H1 (cell line): ENCODE data around the gene RABGGTA. TPM values are rescaled to one million over a fixed set of nuclear protein-coding genes. Genes with fewer than 3 reads are reported as not detected.

Experiments
- BCL11A ChIP-seq, 2 experiments: IDR thresholded peaks; one replicate each; pipeline ENCODE4 v1.6.1; 2011; ENCODE audit warnings: low read depth in 2 of 2, low read length in 2 of 2, mild to moderate bottlenecking in 2 of 2
- GABPA ChIP-seq: IDR thresholded peaks from 2 replicates; pipeline ENCODE4 v1.6.1; 2011; ENCODE audit warnings: mild to moderate bottlenecking, low read length, moderate library complexity, borderline replicate concordance; ENCODE audit not compliant: insufficient read depth
- HDAC2 ChIP-seq, 2 experiments: fragments of 300-600 bp in 1 of 2; sonication (generic) in 1 of 2; IDR thresholded peaks; 2 replicates each; pipeline ENCODE4 v1.6.1; 2011 to 2012; ENCODE audit warnings: low read depth in 2 of 2, low read length in 2 of 2, mild to moderate bottlenecking in 2 of 2, moderate library complexity in 2 of 2, borderline replicate concordance in 1 of 2, inconsistent platforms in 1 of 2
- polyA plus RNA-seq, 7 experiments: library from polyadenylated mRNA; depleted of rRNA in 3 of 7; stranded (reverse) in 5 of 7; unstranded in 2 of 7; fragments of >200 nt in 5 of 7; fragments of 200-250 nt in 2 of 7; gene quantifications; 1 replicate in 5 of 7; 2 replicates in 1 of 7; 4 replicates in 1 of 7; pipeline versions ENCODE4 v1.2.1 to v1.2.3, GENCODE V29; 2011 to 2013; ENCODE audit warnings: missing spikeins in 2 of 7, mixed read lengths in 2 of 7
- total RNA-seq: library from RNA; stranded (reverse); fragmentation: NEBNext Ultra II Directional; extraction: Animal tissue kit (Norgen Biotek cat#: 25700); gene quantifications from 2 replicates; pipeline ENCODE4 v1.2.1, GENCODE V29; 2021

RABGGTA gene
- total and polyA plus RNA-seq, 2 of the 8 experiments (the other 6 are each of a cell fraction or from before 2014, with no cell fraction given) = 16.0 to 49.8 TPM

GRCh38 chr14:24253936-24254335 lies 17.5 kb downstream of the RABGGTA start (continued):
- no peak for TF ChIP-seq BCL11A (IDR thresholded peaks at IDR 0.05; ENCODE audit: low read depth in 2 of 2, low read length in 2 of 2)
- TF ChIP-seq HDAC2 (IDR thresholded peaks at IDR 0.05; ENCODE audit: borderline replicate concordance in 1 of 2, low read depth in 2 of 2, low read length in 2 of 2) = no peak
- no peak for TF ChIP-seq GABPA
- TF ChIP-seq, all 59 proteins: peak for 0
